Measurements from ENCODE around the gene PDIA5. TPM values are rescaled to one million over a fixed set of nuclear protein-coding genes. Genes with fewer than 3 reads are reported as not detected.

Gene PDIA5
- total RNA-seq, 6 donors from 2014 or later, result 25.1 to 38.8 (median 32.9) TPM

DNA sequence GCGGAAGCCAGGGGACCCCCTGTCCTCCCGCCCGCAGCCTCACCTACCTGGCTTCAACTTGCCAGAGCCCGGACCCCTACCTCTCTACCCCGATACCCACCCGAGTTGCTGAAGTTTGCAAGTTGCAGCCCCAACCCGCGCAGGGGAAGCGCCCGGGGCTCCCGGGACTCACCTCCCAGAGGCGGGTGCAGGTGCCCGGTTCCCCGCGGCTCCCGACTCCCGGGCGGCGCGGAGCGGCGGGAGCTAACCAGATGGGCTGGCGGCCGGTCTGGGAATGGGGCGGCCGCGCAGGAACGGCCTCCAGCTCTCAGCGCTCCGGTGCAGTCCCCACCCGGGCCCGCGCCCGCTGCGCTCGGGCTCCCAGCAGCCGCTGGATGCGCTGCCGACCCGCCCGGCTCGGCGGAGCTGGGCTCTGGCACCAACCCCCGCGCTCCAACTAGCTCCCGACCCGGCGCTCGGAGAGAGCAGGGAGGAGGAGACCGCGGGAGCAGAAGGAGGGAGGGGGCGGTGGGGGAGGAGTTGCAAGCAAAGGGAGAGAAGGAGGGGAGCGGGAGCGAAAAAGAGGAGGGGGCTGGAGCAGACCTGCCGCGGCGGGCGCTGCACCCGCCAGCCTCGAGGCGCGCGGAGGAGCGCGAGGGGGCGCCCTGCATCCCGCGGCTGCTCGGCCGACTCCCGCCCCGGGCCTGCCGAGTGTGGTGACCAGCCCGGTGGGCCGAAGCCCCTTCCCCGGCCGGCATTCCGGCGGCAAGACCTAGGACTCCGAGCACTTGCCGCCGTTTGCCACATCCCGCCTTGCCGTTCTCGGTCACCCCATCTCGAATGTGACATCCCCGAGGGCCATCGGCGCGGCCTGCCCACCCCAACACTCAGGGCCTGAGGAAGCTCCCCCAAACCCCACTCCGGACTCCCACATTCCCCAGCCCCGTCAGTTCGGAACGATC, 39.3 kb upstream of the PDIA5 start, which contains the start of gene SEMA5B:
Gene SEMA5B (minus strand): TSS at position 472 of the 941 bp plus-strand sequence. CDS start 66,500 bp downstream, outside the sequence.
- ATAC-seq (ENCODE audit: low FRiP score in 2 of 2) (peak; percentile 47 to 71), DNase-seq (peak; percentile 30 to 89)
- WGBS, 2 donors, result 1% methylated on average over 21 to 53 of the region's 94 CpGs
- H3K9me3 ChIP-seq, result no peaks in the 10 kb centered on the region
- TF ChIP-seq CTCF (IDR thresholded peaks at IDR 0.05), result peak in 4 of 6 experiments; percentile 14 to 41 (median 30)
- no peak for TF ChIP-seq POLR2AphosphoS5 (IDR thresholded peaks at IDR 0.05)
- no peak for TF ChIP-seq POLR2A (IDR thresholded peaks at IDR 0.05)
- TF ChIP-seq EP300 (IDR thresholded peaks at IDR 0.05), result no peak
- peaks cover 30 to 42% (median 33%) of the 10 kb centered on the region in 4 donors for H3K4me1 ChIP-seq
- H3K27ac ChIP-seq, result peak within 1 kb of the TSS in 1 of 4 donors; percentile 55
- H3K4me3 ChIP-seq, result peak within 1 kb of the TSS; percentile 50 to 70 (median 58)
- peaks cover 0 to 31% (median 18%) of the 10 kb centered on the region in 4 donors for H3K27me3 ChIP-seq
- no peaks in the 10 kb centered on the region for H3K36me3 ChIP-seq

DNA sequence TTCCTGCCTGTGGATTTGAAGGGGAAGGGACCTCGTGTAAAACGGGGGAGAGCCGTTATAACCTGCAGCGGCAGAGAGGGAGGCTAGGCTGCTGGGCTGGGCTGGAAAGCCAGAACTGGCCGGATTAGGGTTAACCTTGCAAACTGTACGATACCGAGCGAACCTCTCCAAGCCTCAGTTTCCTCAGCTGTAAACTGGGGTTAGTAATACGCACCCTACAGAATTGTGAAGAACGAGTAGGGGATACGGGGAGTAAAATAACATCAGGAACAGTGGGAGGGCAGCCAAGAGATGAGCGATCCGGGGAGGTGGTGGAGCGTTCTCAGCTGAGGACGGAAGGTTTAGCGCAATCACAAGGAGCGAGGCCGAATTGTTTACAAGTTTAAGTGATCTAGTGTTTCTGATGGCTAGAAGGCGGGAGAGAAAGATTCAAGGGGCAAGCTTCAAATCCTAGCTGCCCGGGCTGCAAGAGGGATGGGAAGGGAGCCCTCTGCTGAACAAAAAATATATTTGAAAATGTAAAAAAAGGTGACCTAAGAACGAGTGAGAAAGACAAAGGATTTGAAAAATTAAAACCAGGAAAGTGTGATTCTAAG, 38.5 kb upstream of the PDIA5 start:
- DNase-seq (peak in 1 of 2 donors; percentile 43), ATAC-seq (ENCODE audit: low FRiP score in 2 of 2) (peak; percentile 28 to 74)
- TF ChIP-seq EP300 (IDR thresholded peaks at IDR 0.05) (no peak), POLR2AphosphoS5 (IDR thresholded peaks at IDR 0.05) (no peak), CTCF (IDR thresholded peaks at IDR 0.05) (peak in 5 of 6 experiments; percentile 12 to 43 (median 27)), POLR2A (IDR thresholded peaks at IDR 0.05) (no peak)
- Histone ChIP-seq H3K9me3 (no peaks in the 10 kb centered on the region), H3K4me3 (peak overlapping the region; percentile 50 to 70 (median 58)), H3K27me3 (peaks cover 0 to 31% (median 18%) of the 10 kb centered on the region in 4 donors), H3K27ac (peak overlapping the region in 1 of 4 donors; percentile 55), H3K4me1 (peaks cover 30 to 42% (median 33%) of the 10 kb centered on the region in 4 donors), H3K36me3 (no peaks in the 10 kb centered on the region)
- 0% methylated on average over 16 to 21 of the region's 21 CpGs for WGBS, 2 donors

DNA sequence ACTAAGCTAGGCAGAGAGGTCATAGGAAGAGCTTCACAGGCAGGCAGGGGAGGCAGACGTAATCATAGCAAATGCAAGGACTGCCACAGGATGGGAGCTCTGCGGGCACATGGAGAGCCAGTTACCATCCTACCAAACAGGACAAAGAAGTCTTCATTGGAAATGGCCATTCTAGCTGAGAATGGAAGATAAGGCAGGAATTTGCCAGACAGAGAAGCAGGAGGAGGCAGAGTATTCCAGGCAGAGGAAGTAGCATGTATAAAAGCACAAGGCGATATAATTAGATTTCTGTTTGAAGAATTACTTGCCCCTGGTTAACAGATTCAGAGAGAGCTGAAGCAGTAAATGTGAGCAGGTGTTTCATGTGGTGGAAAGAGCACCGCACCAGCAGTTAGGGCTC, 35.8 kb upstream of the PDIA5 start:
- H3K27me3 ChIP-seq, result peaks cover 0 to 27% (median 18%) of the 10 kb centered on the region in 4 donors
- H3K36me3 ChIP-seq, result no peaks in the 10 kb centered on the region
- peaks cover 28 to 40% (median 33%) of the 10 kb centered on the region in 4 donors for H3K4me1 ChIP-seq
- H3K27ac ChIP-seq, result peak overlapping the region in 1 of 4 donors; percentile 58
- no peak overlapping the region for H3K4me3 ChIP-seq
- TF ChIP-seq EP300 (IDR thresholded peaks at IDR 0.05), result no peak
- no peak for TF ChIP-seq POLR2AphosphoS5 (IDR thresholded peaks at IDR 0.05)
- no peak for TF ChIP-seq CTCF (IDR thresholded peaks at IDR 0.05)
- TF ChIP-seq POLR2A (IDR thresholded peaks at IDR 0.05), result no peak
- ATAC-seq (ENCODE audit: low FRiP score in 2 of 2) (no peak), DNase-seq (no peak)
- no peaks in the 10 kb centered on the region for H3K9me3 ChIP-seq
- WGBS, 2 donors, result 55 to 61% methylated on average over 4 of the region's 4 CpGs

DNA sequence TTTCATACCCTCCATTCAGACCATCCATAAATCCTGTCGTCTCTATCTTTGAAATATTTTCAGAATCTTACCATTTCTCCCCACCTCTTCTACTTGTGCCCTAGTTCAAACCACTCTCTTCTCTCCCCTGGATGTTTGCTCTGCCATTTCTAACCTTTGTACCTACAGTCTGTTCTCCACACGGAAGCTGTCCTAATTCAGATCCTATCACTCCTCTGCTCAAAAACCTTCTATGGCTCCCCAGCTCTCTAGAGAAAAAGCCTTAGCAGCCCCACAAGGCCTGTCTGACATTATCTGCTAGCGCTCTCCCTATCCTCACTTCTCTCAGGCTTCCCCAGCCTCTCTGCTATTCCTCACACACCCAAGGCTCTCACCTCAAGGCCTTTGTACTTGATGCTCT, 34.8 kb upstream of the PDIA5 start:
- Histone ChIP-seq H3K4me1 (peaks cover 18 to 40% (median 29%) of the 10 kb centered on the region in 4 donors), H3K36me3 (no peaks in the 10 kb centered on the region), H3K9me3 (no peaks in the 10 kb centered on the region), H3K4me3 (no peak overlapping the region), H3K27me3 (peaks cover 0 to 17% (median 9%) of the 10 kb centered on the region in 4 donors), H3K27ac (peak overlapping the region in 1 of 4 donors; percentile 58)
- WGBS, 2 donors, result 78 to 90% methylated on average over 3 of the region's 3 CpGs
- TF ChIP-seq POLR2AphosphoS5 (IDR thresholded peaks at IDR 0.05) (no peak), POLR2A (IDR thresholded peaks at IDR 0.05) (no peak), EP300 (IDR thresholded peaks at IDR 0.05) (no peak)
- no peak for ATAC-seq (ENCODE audit: low FRiP score in 2 of 2)
- no peak for DNase-seq

DNA sequence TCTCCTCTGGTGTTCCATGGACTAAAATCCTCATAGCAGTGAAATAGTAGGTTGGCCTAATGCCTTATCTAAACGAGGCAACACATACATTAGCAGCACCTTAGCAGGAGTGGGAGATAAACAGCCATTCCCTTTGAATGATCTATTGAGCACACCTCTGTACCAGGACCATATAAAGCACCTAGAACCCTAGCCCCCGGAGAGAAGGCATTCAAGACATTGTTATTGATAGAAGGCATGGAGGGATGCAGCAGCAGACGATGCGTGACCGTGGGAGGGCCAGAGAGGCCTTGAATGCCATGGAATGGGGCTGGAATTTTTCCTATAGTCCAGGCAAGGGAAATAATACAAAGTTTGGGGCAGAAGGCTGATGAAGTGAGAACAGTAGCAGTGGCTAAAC, 32.7 kb upstream of the PDIA5 start:
- 87 to 93% methylated on average over 5 of the region's 5 CpGs for WGBS, 2 donors
- no peak for TF ChIP-seq CTCF (IDR thresholded peaks at IDR 0.05)
- TF ChIP-seq POLR2AphosphoS5 (IDR thresholded peaks at IDR 0.05), result no peak
- no peak for TF ChIP-seq EP300 (IDR thresholded peaks at IDR 0.05)
- TF ChIP-seq POLR2A (IDR thresholded peaks at IDR 0.05), result no peak
- H3K36me3 ChIP-seq, result no peaks in the 10 kb centered on the region
- H3K4me3 ChIP-seq, result no peak overlapping the region
- peaks cover 0 to 2% (median 0%) of the 10 kb centered on the region in 4 donors for H3K27me3 ChIP-seq
- H3K27ac ChIP-seq, result peak overlapping the region in 1 of 4 donors; percentile 13
- peaks cover 0 to 20% (median 14%) of the 10 kb centered on the region in 4 donors for H3K4me1 ChIP-seq
- no peaks in the 10 kb centered on the region for H3K9me3 ChIP-seq
- ATAC-seq (ENCODE audit: low FRiP score in 2 of 2), result no peak
- DNase-seq, result no peak

All from upper lobe of left lung (tissue), 6 donors.